HEK293T (cell line): ENCODE measurements around the gene CAMK2D.

Experiments used
- CTCF ChIA-PET: fragments of 350-600 bp; formaldehyde crosslinking; extraction: SDS; loops from one replicate; lab custom pipeline; 2021; ENCODE audit warnings: antibody characterized with exemption, inconsistent platforms; lab: Yijun Ruan, JAX
- POLR2A ChIA-PET: fragments of 350-600 bp; formaldehyde crosslinking; extraction: SDS; loops from one replicate; lab custom pipeline; 2020; ENCODE audit warnings: antibody characterized with exemption, inconsistent platforms; lab: Yijun Ruan, JAX
- DNase-seq: peaks from one replicate; pipeline ENCODE4 v3.0.0; 2012; ENCODE audit warnings: mixed read lengths; ENCODE audit errors: extremely low spot score
- ARNT ChIP-seq: fragments of 450-650 bp; IDR thresholded peaks from 2 replicates; pipeline ENCODE4 v1.6.1; 2017; ENCODE audit warnings: mild to moderate bottlenecking
- BHLHE40 ChIP-seq: fragments of 450-650 bp; IDR thresholded peaks from 2 replicates; pipeline ENCODE4 v1.6.1; 2016; ENCODE audit warnings: mild to moderate bottlenecking, moderate library complexity, borderline replicate concordance
- CTBP1 ChIP-seq: fragments of 450-650 bp; IDR thresholded peaks from 2 replicates; pipeline ENCODE4 v1.6.1; 2016; ENCODE audit warnings: borderline replicate concordance
- ELF4 ChIP-seq: fragments of 450-650 bp; IDR thresholded peaks from 2 replicates; pipeline ENCODE4 v1.6.1; 2017; ENCODE audit warnings: antibody characterized with exemption
- FOXA1 ChIP-seq: fragments of 450-650 bp; IDR thresholded peaks from 2 replicates; pipeline ENCODE4 v1.6.1; 2016; ENCODE audit warnings: mild to moderate bottlenecking
- FOXK2 ChIP-seq: fragments of 450-650 bp; IDR thresholded peaks from 2 replicates; pipeline ENCODE4 v1.6.1; 2016; ENCODE audit warnings: mild to moderate bottlenecking
- FOXM1 ChIP-seq: fragments of 450-650 bp; IDR thresholded peaks from 2 replicates; pipeline ENCODE4 v1.6.1; 2017; ENCODE audit warnings: mild to moderate bottlenecking, borderline replicate concordance
- HDGF ChIP-seq: fragments of 450-650 bp; IDR thresholded peaks from 2 replicates; pipeline ENCODE4 v1.6.1; 2017; ENCODE audit warnings: antibody characterized with exemption, borderline replicate concordance
- L3MBTL2 ChIP-seq: fragments of 450-650 bp; conservative IDR thresholded peaks from 2 replicates; pipeline ENCODE4 v1.6.1; 2016; ENCODE audit warnings: mild to moderate bottlenecking
- LEF1 ChIP-seq: fragments of 450-650 bp; IDR thresholded peaks from 2 replicates; pipeline ENCODE4 v1.6.1; 2017; ENCODE audit warnings: mild to moderate bottlenecking, borderline replicate concordance
- NFRKB ChIP-seq: fragments of 450-650 bp; IDR thresholded peaks from 2 replicates; pipeline ENCODE4 v1.6.1; 2016; ENCODE audit warnings: mild to moderate bottlenecking, moderate library complexity
- SP1 ChIP-seq: fragments of 450-650 bp; IDR thresholded peaks from 2 replicates; pipeline ENCODE4 v1.6.1; 2017
- SUZ12 ChIP-seq: fragments of 450-650 bp; IDR thresholded peaks from 2 replicates; pipeline ENCODE4 v1.6.1; 2016; ENCODE audit warnings: mild to moderate bottlenecking
- TARDBP ChIP-seq: fragments of 450-650 bp; IDR thresholded peaks from 2 replicates; pipeline ENCODE4 v1.6.1; 2016
- ZNF384 ChIP-seq: fragments of 450-650 bp; IDR thresholded peaks from 2 replicates; pipeline ENCODE4 v1.6.1; 2016
- TF ChIP-seq, protein P1 (sequence below): fragments of 450-650 bp; IDR thresholded peaks from 2 replicates; pipeline ENCODE4 v1.6.1; 2016

The CAMK2D gene

GRCh38 chr4:113565702-113566012 is 195.9 kb downstream of the CAMK2D start:
- TF ChIP-seq ZNF384 (no peak), FOXM1 (no peak), NFRKB (no peak), SUZ12 (no peak), FOXK2 (no peak), CTBP1 (no peak), HDGF (no peak), ELF4 (no peak), LEF1 (no peak), FOXA1 (no peak), TARDBP (no peak), ARNT (no peak), SP1 (no peak), BHLHE40 (no peak), L3MBTL2 (no peak)
- TF ChIP-seq, protein P1, sequence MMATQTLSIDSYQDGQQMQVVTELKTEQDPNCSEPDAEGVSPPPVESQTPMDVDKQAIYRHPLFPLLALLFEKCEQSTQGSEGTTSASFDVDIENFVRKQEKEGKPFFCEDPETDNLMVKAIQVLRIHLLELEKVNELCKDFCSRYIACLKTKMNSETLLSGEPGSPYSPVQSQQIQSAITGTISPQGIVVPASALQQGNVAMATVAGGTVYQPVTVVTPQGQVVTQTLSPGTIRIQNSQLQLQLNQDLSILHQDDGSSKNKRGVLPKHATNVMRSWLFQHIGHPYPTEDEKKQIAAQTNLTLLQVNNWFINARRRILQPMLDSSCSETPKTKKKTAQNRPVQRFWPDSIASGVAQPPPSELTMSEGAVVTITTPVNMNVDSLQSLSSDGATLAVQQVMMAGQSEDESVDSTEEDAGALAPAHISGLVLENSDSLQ, result no peak
- ChIA-PET POLR2A (no interaction called here), CTCF (interaction anchor here (1.2 kb wide), 1 partner anchor 12 kb away, joined by 5 read pairs; no protein-coding TSS in a partner anchor)
- DNase-seq, result no peak

- POLR2A ChIA-PET, result no interaction called here
- CTCF ChIA-PET, result no interaction called here
- DNase-seq, result no peak
- TF ChIP-seq L3MBTL2 (no peak), ELF4 (no peak)
These were observed 197.0 kb downstream of the CAMK2D start for GRCh38 chr4:113564493-113564892.

DNA sequence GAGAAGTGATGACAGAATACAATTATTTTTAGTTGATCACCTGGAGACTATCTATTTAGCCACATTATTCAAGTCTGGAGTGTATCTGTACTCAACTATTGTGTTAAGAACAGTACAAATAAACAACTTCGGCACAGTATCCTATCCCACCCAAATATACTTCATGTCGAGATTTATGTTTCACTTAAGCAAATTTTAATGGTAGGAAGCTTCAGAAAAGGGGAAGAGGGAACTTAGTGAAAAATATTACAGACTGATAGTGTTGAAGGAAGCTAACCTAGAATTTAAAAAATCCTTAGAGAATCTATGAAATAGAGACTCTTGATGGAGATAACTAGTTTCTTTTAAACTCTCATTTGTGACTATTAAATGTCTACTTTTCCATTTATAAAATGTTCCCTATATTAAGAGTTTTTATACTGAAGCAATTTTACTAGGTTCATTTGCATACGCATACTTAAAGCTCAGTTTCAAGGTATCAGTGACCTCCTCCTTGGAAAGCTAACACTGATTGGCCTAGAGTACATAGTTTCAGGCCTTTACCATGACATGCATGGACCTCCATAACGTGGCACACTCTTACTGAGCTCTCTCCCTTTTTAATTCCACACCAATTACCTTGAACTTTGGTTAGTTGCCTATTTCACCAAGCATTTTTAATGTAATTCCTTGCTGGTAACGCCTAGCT is 197.7 kb downstream of the CAMK2D start:
- DNase-seq, result no peak
- CTCF ChIA-PET, result interaction anchor here (0.9 kb wide), 1 partner anchor 111 kb away, joined by 3 read pairs; no protein-coding TSS in a partner anchor

GRCh38 chr4:113561758-113562157 is 199.8 kb downstream of the CAMK2D start:
- DNase-seq, result no peak
- CTCF ChIA-PET, result interaction anchor here (1.2 kb wide), 1 partner anchor 14 kb away, joined by 3 read pairs; no protein-coding TSS in a partner anchor
- no peak for TF ChIP-seq ARNT
- TF ChIP-seq CTBP1, result no peak
- no peak for TF ChIP-seq TARDBP
- TF ChIP-seq NFRKB, result no peak
- TF ChIP-seq ZNF384, result no peak
- TF ChIP-seq LEF1, result no peak
- no peak for TF ChIP-seq SUZ12
- TF ChIP-seq FOXM1, result no peak
- TF ChIP-seq FOXK2, result no peak
- TF ChIP-seq SP1, result no peak
- no peak for TF ChIP-seq BHLHE40
- TF ChIP-seq, protein P1, result no peak
- no peak for TF ChIP-seq FOXA1
- TF ChIP-seq ELF4, result no peak
- POLR2A ChIA-PET, result no interaction called here

More for the DNA sequence above, 197.7 kb downstream of the CAMK2D start:
- TF ChIP-seq CTBP1, result no peak
- TF ChIP-seq LEF1, result no peak
- TF ChIP-seq FOXM1, result no peak
- no peak for TF ChIP-seq FOXA1
- no peak for TF ChIP-seq L3MBTL2
- TF ChIP-seq NFRKB, result no peak
- POLR2A ChIA-PET, result no interaction called here

DNA sequence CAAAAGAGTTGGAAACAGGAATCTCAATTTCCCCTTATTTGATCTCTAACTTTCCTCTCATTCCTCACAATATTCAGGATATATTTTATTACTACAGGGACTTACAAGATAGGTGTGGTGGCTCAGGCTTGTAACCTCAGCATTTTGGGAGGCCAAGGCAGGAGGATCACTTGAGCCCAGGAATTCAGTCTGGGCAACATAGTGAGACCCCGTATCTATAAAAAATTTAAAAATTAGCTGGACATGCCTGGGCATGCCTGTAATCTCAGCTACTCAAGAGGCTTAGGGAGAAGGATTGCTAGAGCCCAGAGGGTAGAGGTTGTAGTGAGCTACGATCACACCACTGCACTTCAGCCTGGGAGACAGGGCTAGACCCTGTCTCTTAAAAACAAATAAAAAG is 200.4 kb downstream of the CAMK2D start:
- no peak for TF ChIP-seq ELF4
- no peak for TF ChIP-seq TARDBP
- no peak for TF ChIP-seq ARNT
- TF ChIP-seq SUZ12, result no peak
- TF ChIP-seq CTBP1, result no peak
- no peak for TF ChIP-seq NFRKB
- CTCF ChIA-PET, result interaction anchor here (1.2 kb wide), 1 partner anchor 13 kb away, joined by 3 read pairs; no protein-coding TSS in a partner anchor
- POLR2A ChIA-PET, result no interaction called here
- DNase-seq, result no peak

DNA sequence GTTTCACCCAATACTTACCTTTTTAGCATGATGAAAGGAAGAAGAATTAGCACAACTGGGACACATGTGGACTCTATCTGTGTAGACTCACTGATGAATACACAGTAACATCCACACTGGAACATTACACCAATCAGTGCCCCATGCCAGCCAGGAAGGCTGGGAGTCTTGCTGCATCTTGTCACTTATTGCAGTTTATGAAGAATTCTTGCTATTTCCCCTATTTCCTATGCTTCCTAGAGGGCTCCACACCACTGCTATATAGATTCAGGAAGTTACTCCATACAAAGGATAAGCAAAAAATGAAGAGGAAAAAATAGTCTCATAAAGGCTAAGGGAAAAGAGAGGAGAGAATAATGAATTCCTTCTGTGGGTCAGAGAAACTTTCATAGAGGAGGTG is 201.0 kb downstream of the CAMK2D start:
- no peak for DNase-seq

More for the DNA sequence above, 201.0 kb downstream of the CAMK2D start:
- POLR2A ChIA-PET, result no interaction called here
- CTCF ChIA-PET, result interaction anchor here (1.2 kb wide), 1 partner anchor 13 kb away, joined by 3 read pairs; no protein-coding TSS in a partner anchor
- no peak for TF ChIP-seq HDGF
- no peak for TF ChIP-seq L3MBTL2
- TF ChIP-seq ELF4, result no peak
- no peak for TF ChIP-seq TARDBP
- TF ChIP-seq, protein P1, result no peak
- no peak for TF ChIP-seq FOXM1
- TF ChIP-seq CTBP1, result no peak
- TF ChIP-seq FOXK2, result no peak
- no peak for TF ChIP-seq FOXA1
- no peak for TF ChIP-seq NFRKB
- no peak for TF ChIP-seq ZNF384
- no peak for TF ChIP-seq SUZ12
- no peak for TF ChIP-seq ARNT
